HepG2 (cell line): ENCODE measurements around the gene TRAF4. TPM values are rescaled to one million over a fixed set of nuclear protein-coding genes. Genes with fewer than 3 reads are reported as not detected.

ENCODE experiments used
- HDAC1 ChIP-seq: sonication (generic); formaldehyde crosslinking; IDR thresholded peaks from 2 replicates; pipeline ENCODE4 v1.5.1; 2020; ENCODE audit warnings: mild to moderate bottlenecking, missing genetic modification reagents
- ISX ChIP-seq: sonication (generic); formaldehyde crosslinking; conservative IDR thresholded peaks from 2 replicates; pipeline ENCODE4 v1.5.0; 2020; ENCODE audit warnings: missing genetic modification reagents
- TAF15 ChIP-seq: fragments of 200-400 bp; formaldehyde crosslinking; IDR thresholded peaks from one replicate; pipeline ENCODE4 v1.6.1; 2018; ENCODE audit warnings: mild to moderate bottlenecking, low read depth, low read length; ENCODE audit not compliant: poor library complexity, severe bottlenecking
- TBL1XR1 ChIP-seq: fragments of 150-350 bp; IDR thresholded peaks from 2 replicates; pipeline ENCODE4 v1.6.1; 2014; ENCODE audit warnings: borderline replicate concordance, low read length; ENCODE audit not compliant: partially characterized antibody
- TBP ChIP-seq: sonication (generic); formaldehyde crosslinking; IDR thresholded peaks from 2 replicates; pipeline ENCODE4 v1.5.0; 2020; ENCODE audit warnings: missing genetic modification reagents
- ZFP90 ChIP-seq: sonication (generic); formaldehyde crosslinking; IDR thresholded peaks from 2 replicates; pipeline ENCODE4 v1.8.0; 2022; ENCODE audit warnings: missing genetic modification reagents, mild to moderate bottlenecking, inconsistent platforms, borderline replicate concordance
- ZNF121 ChIP-seq: sonication (generic); formaldehyde crosslinking; IDR thresholded peaks from 2 replicates; pipeline ENCODE4 v1.5.0; 2020; ENCODE audit warnings: mild to moderate bottlenecking, missing genetic modification reagents
- ZNF333 ChIP-seq: sonication (generic); formaldehyde crosslinking; IDR thresholded peaks from 2 replicates; pipeline ENCODE4 v1.4.0; 2020; ENCODE audit warnings: mild to moderate bottlenecking, missing genetic modification reagents, borderline replicate concordance
- ZNF350 ChIP-seq: sonication (generic); formaldehyde crosslinking; IDR thresholded peaks from 2 replicates; pipeline ENCODE4 v1.4.0; 2020; ENCODE audit warnings: mild to moderate bottlenecking, low read depth, missing genetic modification reagents, borderline replicate concordance
- ZNF383 ChIP-seq: sonication (generic); formaldehyde crosslinking; IDR thresholded peaks from 2 replicates; pipeline ENCODE4 v1.4.0; 2020; ENCODE audit warnings: missing genetic modification reagents, mild to moderate bottlenecking, borderline replicate concordance
- ZNF451 ChIP-seq: sonication (generic); formaldehyde crosslinking; IDR thresholded peaks from 2 replicates; pipeline ENCODE4 v1.5.0; 2020; ENCODE audit warnings: mild to moderate bottlenecking, missing genetic modification reagents
- ZNF562 ChIP-seq: sonication (generic); formaldehyde crosslinking; IDR thresholded peaks from 2 replicates; pipeline ENCODE4 v1.8.0; 2022; ENCODE audit warnings: missing genetic modification reagents, borderline replicate concordance
- ZNF614 ChIP-seq: IDR thresholded peaks from 2 replicates; pipeline ENCODE4 v1.6.1; 2018; ENCODE audit warnings: missing biosample characterization, missing genetic modification reagents, inconsistent platforms, borderline replicate concordance
- ZSCAN30 ChIP-seq: sonication (generic); formaldehyde crosslinking; IDR thresholded peaks from 2 replicates; pipeline ENCODE4 v1.5.0; 2020; ENCODE audit warnings: mild to moderate bottlenecking, missing genetic modification reagents
- polyA plus RNA-seq, 8 experiments: library from polyadenylated mRNA; depleted of rRNA in 3 of 8; stranded (reverse) in 7 of 8; unstranded in 1 of 8; fragments of >200 nt; fragmentation: Illumina TruSeq in 4 of 8; extraction: Trizol in 4 of 8; gene quantifications; 2 replicates each; pipeline versions ENCODE4 v1.2.1 to v1.2.3, GENCODE V29; 2011 to 2016; ENCODE audit warnings: low read depth in 4 of 8, missing spikeins in 1 of 8, mixed read lengths in 1 of 8; ENCODE audit not compliant: insufficient read depth in 1 of 8
- total RNA-seq, 5 experiments: library from RNA; depleted of rRNA; stranded (reverse); fragments of >200 nt; fragmentation: Illumina TruSeq; extraction: Trizol; gene quantifications; 2 replicates each; pipeline ENCODE4 v1.2.3, GENCODE V29; 2016; ENCODE audit warnings: low read depth in 1 of 5
- TF ChIP-seq, protein P1 (sequence below): IDR thresholded peaks from 2 replicates; pipeline ENCODE4 v1.6.1; 2016; ENCODE audit warnings: missing compliant biosample characterization, missing genetic modification reagents, borderline replicate concordance
- TF ChIP-seq, protein P2 (sequence below): sonication (generic); formaldehyde crosslinking; IDR thresholded peaks from 2 replicates; pipeline ENCODE4 v1.4.0; 2020; ENCODE audit warnings: missing genetic modification reagents, borderline replicate concordance
- TF ChIP-seq, protein P3 (sequence below): IDR thresholded peaks from 2 replicates; pipeline ENCODE4 v1.6.1; 2016
- TF ChIP-seq, protein P4 (sequence below): sonication (generic); formaldehyde crosslinking; IDR thresholded peaks from 2 replicates; pipeline ENCODE4 v1.5.1; 2020; ENCODE audit warnings: missing genetic modification reagents, mild to moderate bottlenecking, borderline replicate concordance
- TF ChIP-seq, protein P5 (sequence below): sonication (generic); formaldehyde crosslinking; IDR thresholded peaks from 2 replicates; pipeline ENCODE4 v1.4.0; 2020; ENCODE audit warnings: mild to moderate bottlenecking, missing genetic modification reagents, borderline replicate concordance
- TF ChIP-seq, protein P6 (sequence below): sonication (generic); formaldehyde crosslinking; IDR thresholded peaks from 2 replicates; pipeline ENCODE4 v1.4.0; 2020; ENCODE audit warnings: missing genetic modification reagents

The TRAF4 gene
- total and polyA plus RNA-seq, 2 of the 13 experiments (the other 11 are each of a cell fraction or from before 2014, with no cell fraction given) = 86.0 to 89.9 TPM

DNA sequence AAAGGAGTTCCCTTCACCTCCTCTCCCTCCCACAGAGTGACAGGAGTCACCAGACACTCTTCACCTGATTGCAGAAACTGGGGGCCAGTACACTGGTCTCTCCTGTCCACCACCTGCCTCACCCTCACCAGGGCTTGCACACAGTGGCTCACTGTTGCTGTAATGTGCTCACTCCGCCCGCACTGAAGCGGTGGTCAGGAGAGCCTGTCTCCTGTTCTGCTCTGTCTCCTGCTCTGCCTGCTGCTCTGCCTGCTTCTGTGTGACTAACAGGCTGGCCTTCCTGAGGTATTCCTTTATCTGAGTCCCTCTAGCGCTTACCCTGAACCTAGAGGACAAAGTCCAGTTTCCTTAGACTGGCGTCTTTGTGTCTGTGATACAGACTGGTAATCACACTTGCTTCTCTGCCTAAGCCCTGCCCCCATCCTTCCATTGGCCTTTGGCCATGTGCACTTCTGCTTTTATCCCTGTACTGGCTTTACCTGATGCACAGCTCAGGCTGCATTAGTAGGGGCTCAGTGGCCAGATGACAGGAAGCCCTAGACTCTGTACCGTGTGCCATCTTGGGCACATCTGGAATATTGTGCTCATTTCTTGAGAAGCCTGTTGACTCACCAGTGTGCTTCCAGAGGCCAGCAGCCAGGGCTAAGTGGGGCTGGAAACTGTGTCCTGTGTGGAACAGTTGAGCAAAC, 45.4 kb upstream of the TRAF4 start (continued):
- TF ChIP-seq ZNF333 = no peak
- TF ChIP-seq ISX (CRISPR knock-in tag) = no peak
- TF ChIP-seq, protein P1, sequence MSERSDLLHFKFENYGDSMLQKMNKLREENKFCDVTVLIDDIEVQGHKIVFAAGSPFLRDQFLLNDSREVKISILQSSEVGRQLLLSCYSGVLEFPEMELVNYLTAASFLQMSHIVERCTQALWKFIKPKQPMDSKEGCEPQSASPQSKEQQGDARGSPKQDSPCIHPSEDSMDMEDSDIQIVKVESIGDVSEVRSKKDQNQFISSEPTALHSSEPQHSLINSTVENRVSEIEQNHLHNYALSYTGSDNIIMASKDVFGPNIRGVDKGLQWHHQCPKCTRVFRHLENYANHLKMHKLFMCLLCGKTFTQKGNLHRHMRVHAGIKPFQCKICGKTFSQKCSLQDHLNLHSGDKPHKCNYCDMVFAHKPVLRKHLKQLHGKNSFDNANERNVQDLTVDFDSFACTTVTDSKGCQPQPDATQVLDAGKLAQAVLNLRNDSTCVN = peak; percentile 68; the same call in 1 of the 2 replicates
- TF ChIP-seq ZFP90 (CRISPR knock-in tag) = peak; percentile 47; the same call in 1 of the 2 replicates
- peak; percentile 87 for TF ChIP-seq HDAC1 (CRISPR knock-in tag)
- TF ChIP-seq ZNF614 (CRISPR knock-in tag) = peak; percentile 88
- TF ChIP-seq ZNF383 (CRISPR knock-in tag) = no peak
- TF ChIP-seq, protein P2, sequence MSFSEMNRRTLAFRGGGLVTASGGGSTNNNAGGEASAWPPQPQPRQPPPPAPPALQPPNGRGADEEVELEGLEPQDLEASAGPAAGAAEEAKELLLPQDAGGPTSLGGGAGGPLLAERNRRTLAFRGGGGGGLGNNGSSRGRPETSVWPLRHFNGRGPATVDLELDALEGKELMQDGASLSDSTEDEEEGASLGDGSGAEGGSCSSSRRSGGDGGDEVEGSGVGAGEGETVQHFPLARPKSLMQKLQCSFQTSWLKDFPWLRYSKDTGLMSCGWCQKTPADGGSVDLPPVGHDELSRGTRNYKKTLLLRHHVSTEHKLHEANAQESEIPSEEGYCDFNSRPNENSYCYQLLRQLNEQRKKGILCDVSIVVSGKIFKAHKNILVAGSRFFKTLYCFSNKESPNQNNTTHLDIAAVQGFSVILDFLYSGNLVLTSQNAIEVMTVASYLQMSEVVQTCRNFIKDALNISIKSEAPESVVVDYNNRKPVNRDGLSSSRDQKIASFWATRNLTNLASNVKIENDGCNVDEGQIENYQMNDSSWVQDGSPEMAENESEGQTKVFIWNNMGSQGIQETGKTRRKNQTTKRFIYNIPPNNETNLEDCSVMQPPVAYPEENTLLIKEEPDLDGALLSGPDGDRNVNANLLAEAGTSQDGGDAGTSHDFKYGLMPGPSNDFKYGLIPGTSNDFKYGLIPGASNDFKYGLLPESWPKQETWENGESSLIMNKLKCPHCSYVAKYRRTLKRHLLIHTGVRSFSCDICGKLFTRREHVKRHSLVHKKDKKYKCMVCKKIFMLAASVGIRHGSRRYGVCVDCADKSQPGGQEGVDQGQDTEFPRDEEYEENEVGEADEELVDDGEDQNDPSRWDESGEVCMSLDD (CRISPR knock-in tag) = no peak
- TF ChIP-seq, protein P3, sequence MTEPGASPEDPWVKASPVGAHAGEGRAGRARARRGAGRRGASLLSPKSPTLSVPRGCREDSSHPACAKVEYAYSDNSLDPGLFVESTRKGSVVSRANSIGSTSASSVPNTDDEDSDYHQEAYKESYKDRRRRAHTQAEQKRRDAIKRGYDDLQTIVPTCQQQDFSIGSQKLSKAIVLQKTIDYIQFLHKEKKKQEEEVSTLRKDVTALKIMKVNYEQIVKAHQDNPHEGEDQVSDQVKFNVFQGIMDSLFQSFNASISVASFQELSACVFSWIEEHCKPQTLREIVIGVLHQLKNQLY = peak; percentile 67
- TF ChIP-seq TAF15 = no peak
- TF ChIP-seq, protein P4, sequence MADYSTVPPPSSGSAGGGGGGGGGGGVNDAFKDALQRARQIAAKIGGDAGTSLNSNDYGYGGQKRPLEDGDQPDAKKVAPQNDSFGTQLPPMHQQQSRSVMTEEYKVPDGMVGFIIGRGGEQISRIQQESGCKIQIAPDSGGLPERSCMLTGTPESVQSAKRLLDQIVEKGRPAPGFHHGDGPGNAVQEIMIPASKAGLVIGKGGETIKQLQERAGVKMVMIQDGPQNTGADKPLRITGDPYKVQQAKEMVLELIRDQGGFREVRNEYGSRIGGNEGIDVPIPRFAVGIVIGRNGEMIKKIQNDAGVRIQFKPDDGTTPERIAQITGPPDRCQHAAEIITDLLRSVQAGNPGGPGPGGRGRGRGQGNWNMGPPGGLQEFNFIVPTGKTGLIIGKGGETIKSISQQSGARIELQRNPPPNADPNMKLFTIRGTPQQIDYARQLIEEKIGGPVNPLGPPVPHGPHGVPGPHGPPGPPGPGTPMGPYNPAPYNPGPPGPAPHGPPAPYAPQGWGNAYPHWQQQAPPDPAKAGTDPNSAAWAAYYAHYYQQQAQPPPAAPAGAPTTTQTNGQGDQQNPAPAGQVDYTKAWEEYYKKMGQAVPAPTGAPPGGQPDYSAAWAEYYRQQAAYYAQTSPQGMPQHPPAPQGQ = peak; percentile 47; the same call in 1 of the 2 replicates
- TF ChIP-seq ZSCAN30 (CRISPR knock-in tag) = no peak
- TF ChIP-seq TBP (CRISPR knock-in tag) = no peak
- peak; percentile 86 for TF ChIP-seq ZNF121
- peak; percentile 83 for TF ChIP-seq ZNF350 (CRISPR knock-in tag)
- TF ChIP-seq, protein P5, sequence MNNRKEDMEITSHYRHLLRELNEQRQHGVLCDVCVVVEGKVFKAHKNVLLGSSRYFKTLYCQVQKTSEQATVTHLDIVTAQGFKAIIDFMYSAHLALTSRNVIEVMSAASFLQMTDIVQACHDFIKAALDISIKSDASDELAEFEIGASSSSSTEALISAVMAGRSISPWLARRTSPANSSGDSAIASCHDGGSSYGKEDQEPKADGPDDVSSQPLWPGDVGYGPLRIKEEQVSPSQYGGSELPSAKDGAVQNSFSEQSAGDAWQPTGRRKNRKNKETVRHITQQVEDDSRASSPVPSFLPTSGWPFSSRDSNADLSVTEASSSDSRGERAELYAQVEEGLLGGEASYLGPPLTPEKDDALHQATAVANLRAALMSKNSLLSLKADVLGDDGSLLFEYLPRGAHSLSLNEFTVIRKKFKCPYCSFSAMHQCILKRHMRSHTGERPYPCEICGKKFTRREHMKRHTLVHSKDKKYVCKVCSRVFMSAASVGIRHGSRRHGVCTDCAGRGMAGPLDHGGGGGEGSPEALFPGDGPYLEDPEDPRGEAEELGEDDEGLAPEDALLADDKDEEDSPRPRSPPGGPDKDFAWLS (CRISPR knock-in tag) = no peak
- TF ChIP-seq ZNF451 = no peak; the same call in 1 of the 2 replicates
- TF ChIP-seq TBL1XR1 = peak; percentile 67
- TF ChIP-seq, protein P6, sequence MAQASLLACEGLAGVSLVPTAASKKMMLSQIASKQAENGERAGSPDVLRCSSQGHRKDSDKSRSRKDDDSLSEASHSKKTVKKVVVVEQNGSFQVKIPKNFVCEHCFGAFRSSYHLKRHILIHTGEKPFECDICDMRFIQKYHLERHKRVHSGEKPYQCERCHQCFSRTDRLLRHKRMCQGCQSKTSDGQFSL = peak; percentile 45; the same call in 1 of the 2 replicates
- 0 out of 2 replicates have a peak, but pooled peaks have one; percentile 56 for TF ChIP-seq ZNF562 (CRISPR knock-in tag)
